H1 (cell line): ENCODE data around the gene AHNAK2. TPM values are rescaled to one million over a fixed set of nuclear protein-coding genes. Genes with fewer than 3 reads are reported as not detected.

Source experiments
- CTCF ChIA-PET: fragments of 300-600 bp; sonication (Branson Sonifier 250); formaldehyde crosslinking; loops from one replicate; lab custom pipeline; 2021; ENCODE audit not compliant: partially characterized antibody; lab: Charles Lee
- POLR2A ChIA-PET: fragments of 300-600 bp; sonication (Branson Sonifier 250); formaldehyde crosslinking; loops from one replicate; lab custom pipeline; 2021; ENCODE audit warnings: inconsistent platforms; ENCODE audit not compliant: partially characterized antibody; lab: Charles Lee
- DNase-seq, 2 experiments: peaks; one replicate each; pipeline versions ENCODE4 v3.0.0 to v3.0.0-alpha.2; 2010 to 2022; ENCODE audit warnings: low spot score in 2 of 2, low read depth in 1 of 2, mixed read lengths in 1 of 2
- FAIRE-seq: peaks from 2 replicates; lab custom pipeline; 2011; peaks lifted over from hg19 to GRCh38; lab: Jason Lieb, UNC
- H2AFZ ChIP-seq: 2 replicates; pipeline ENCODE4 v1.8.1; 2012; ENCODE audit warnings: low read length, inconsistent platforms
- H2AK5ac ChIP-seq: 2 replicates; pipeline ENCODE4 v1.6.1; 2013; ENCODE audit warnings: low read depth, low read length
- H2BK120ac ChIP-seq: replicated peaks from 2 replicates; pipeline ENCODE3; 2013; ENCODE audit warnings: low read depth, low read length, inconsistent platforms
- H2BK12ac ChIP-seq: 2 replicates; pipeline ENCODE4 v1.6.1; 2013; ENCODE audit warnings: low read depth, low read length
- H2BK15ac ChIP-seq: 2 replicates; pipeline ENCODE4 v1.6.1; 2013; ENCODE audit warnings: low read length
- H2BK20ac ChIP-seq: 2 replicates; pipeline ENCODE4 v1.6.1; 2013; ENCODE audit warnings: low read length
- H2BK5ac ChIP-seq: 2 replicates; pipeline ENCODE4 v1.6.1; 2013; ENCODE audit warnings: low read depth, low read length
- H3K14ac ChIP-seq: 2 replicates; pipeline ENCODE4 v1.6.1; 2013; ENCODE audit warnings: inconsistent platforms; ENCODE audit not compliant: insufficient read length
- H3K18ac ChIP-seq: 2 replicates; pipeline ENCODE4 v1.6.1; 2013; ENCODE audit warnings: low read length; ENCODE audit errors: extremely low read depth
- H3K23ac ChIP-seq: 2 replicates; pipeline ENCODE4 v1.6.1; 2013; ENCODE audit warnings: inconsistent platforms; ENCODE audit not compliant: insufficient read length
- H3K23me2 ChIP-seq: 2 replicates; pipeline ENCODE4 v1.6.1; 2013; ENCODE audit warnings: low read depth, low read length
- H3K27ac ChIP-seq: 2 replicates; pipeline ENCODE4 v1.6.1; 2011; ENCODE audit warnings: low read depth, low read length, inconsistent platforms
- H3K27me3 ChIP-seq, 4 experiments: replicated peaks in 1 of 4; 1 replicate in 1 of 4; 2 replicates in 3 of 4; pipeline versions ENCODE4 v1.6.1 to v1.8.1; 2011 to 2013; ENCODE audit warnings: low read length in 3 of 4, mild to moderate bottlenecking in 3 of 4, inconsistent platforms in 2 of 4, mixed read lengths in 2 of 4, moderate library complexity in 1 of 4; ENCODE audit not compliant: control insufficient read depth in 3 of 4, insufficient read depth in 3 of 4; ENCODE audit errors: extremely low read depth in 1 of 4
- H3K36me3 ChIP-seq, 4 experiments: 2 replicates each; pipeline versions ENCODE4 v1.6.1 to v1.8.1; 2011 to 2013; ENCODE audit warnings: mild to moderate bottlenecking in 4 of 4, low read length in 3 of 4, moderate library complexity in 2 of 4, control low read depth in 1 of 4, inconsistent platforms in 1 of 4; ENCODE audit not compliant: insufficient read depth in 4 of 4, control insufficient read depth in 2 of 4
- H3K4ac ChIP-seq: replicated peaks from 2 replicates; pipeline ENCODE3; 2013; ENCODE audit warnings: low read length, low read depth, mixed read lengths, inconsistent platforms; ENCODE audit not compliant: insufficient read length
- H3K4me1 ChIP-seq, 4 experiments: replicated peaks in 1 of 4; 1 replicate in 1 of 4; 2 replicates in 3 of 4; pipeline versions ENCODE4 v1.6.1 to v1.8.1; 2011 to 2013; ENCODE audit warnings: low read length in 3 of 4, inconsistent platforms in 2 of 4, mixed read lengths in 1 of 4; ENCODE audit not compliant: insufficient read depth in 4 of 4, control insufficient read depth in 3 of 4
- H3K4me2 ChIP-seq, 2 experiments: 2 replicates each; pipeline versions ENCODE4 v1.6.1 to v1.8.1; 2011 to 2013; ENCODE audit warnings: low read depth in 2 of 2, low read length in 2 of 2, control low read depth in 1 of 2, inconsistent platforms in 1 of 2, mild to moderate bottlenecking in 1 of 2; ENCODE audit not compliant: insufficient read depth in 1 of 2
- H3K4me3 ChIP-seq, 4 experiments: fragments of 200-600, 300-600 bp in 1 of 4; sonication (generic), shearing (Covaris generic), sonication (Bioruptor Twin) in 1 of 4; 2 replicates each; pipeline versions ENCODE4 v1.5.1 to v1.8.1; 2011 to 2016; ENCODE audit warnings: low read length in 4 of 4, low read depth in 3 of 4, control low read depth in 2 of 4, inconsistent platforms in 2 of 4, mild to moderate bottlenecking in 2 of 4, mixed read lengths in 1 of 4, moderate library complexity in 1 of 4; ENCODE audit not compliant: insufficient read depth in 2 of 4; ENCODE audit errors: extremely low read depth in 1 of 4
- H3K56ac ChIP-seq: replicated peaks from 2 replicates; pipeline ENCODE3; 2013; ENCODE audit warnings: low read depth, mild to moderate bottlenecking, mixed read lengths, low read length, inconsistent platforms; ENCODE audit not compliant: insufficient read length
- H3K79me1 ChIP-seq: 2 replicates; pipeline ENCODE4 v1.6.1; 2013; ENCODE audit warnings: low read depth, low read length, control low read depth
- H3K79me2 ChIP-seq, 2 experiments: 2 replicates each; pipeline versions ENCODE4 v1.6.1 to v1.8.1; 2012 to 2013; ENCODE audit warnings: low read length in 2 of 2, mild to moderate bottlenecking in 2 of 2, inconsistent platforms in 1 of 2; ENCODE audit not compliant: insufficient read depth in 2 of 2, control insufficient read depth in 1 of 2
- H3K9ac ChIP-seq, 4 experiments: replicated peaks in 1 of 4; 1 replicate in 1 of 4; 2 replicates in 3 of 4; pipeline versions ENCODE4 v1.6.1 to v1.8.1; 2011 to 2013; ENCODE audit warnings: low read depth in 3 of 4, low read length in 3 of 4, control low read depth in 2 of 4, mild to moderate bottlenecking in 2 of 4, moderate library complexity in 2 of 4, inconsistent platforms in 1 of 4; ENCODE audit errors: extremely low read depth in 1 of 4
- H3K9me3 ChIP-seq, 2 experiments: 2 replicates each; pipeline versions ENCODE4 v1.6.1 to v1.8.1; 2012 to 2013; ENCODE audit warnings: mild to moderate bottlenecking in 2 of 2, moderate library complexity in 2 of 2, control low read depth in 1 of 2, inconsistent platforms in 1 of 2, low read depth in 1 of 2, low read length in 1 of 2, mixed read lengths in 1 of 2; ENCODE audit not compliant: insufficient read depth in 2 of 2
- H4K20me1 ChIP-seq, 2 experiments: replicated peaks in 1 of 2; 2 replicates each; pipeline versions ENCODE3 to v1.8.1; 2011 to 2013; ENCODE audit warnings: inconsistent platforms in 2 of 2, low read length in 2 of 2, mild to moderate bottlenecking in 1 of 2; ENCODE audit not compliant: insufficient read depth in 2 of 2, control insufficient read depth in 1 of 2
- H4K5ac ChIP-seq: 2 replicates; pipeline ENCODE4 v1.6.1; 2013; ENCODE audit warnings: low read length, low read depth, mixed read lengths, inconsistent platforms; ENCODE audit not compliant: insufficient read length
- H4K8ac ChIP-seq: 2 replicates; pipeline ENCODE4 v1.8.0; 2013; ENCODE audit warnings: mild to moderate bottlenecking, moderate library complexity, low read length, inconsistent platforms; ENCODE audit not compliant: insufficient read depth; ENCODE audit errors: extremely low read depth
- H4K91ac ChIP-seq: replicated peaks from 2 replicates; pipeline ENCODE3; 2013; ENCODE audit warnings: low read length, mixed read lengths, inconsistent platforms; ENCODE audit not compliant: insufficient read length
- BCL11A ChIP-seq, 2 experiments: IDR thresholded peaks; one replicate each; pipeline ENCODE4 v1.6.1; 2011; ENCODE audit warnings: low read depth in 2 of 2, low read length in 2 of 2, mild to moderate bottlenecking in 2 of 2
- CREB1 ChIP-seq: IDR thresholded peaks from 2 replicates; pipeline ENCODE4 v1.6.1; 2012; ENCODE audit warnings: inconsistent platforms
- CTBP2 ChIP-seq: IDR thresholded peaks from 2 replicates; pipeline ENCODE4 v1.7.0; 2011; ENCODE audit warnings: borderline replicate concordance, mild to moderate bottlenecking, moderate library complexity, mixed read lengths, low read length; ENCODE audit not compliant: insufficient read depth, insufficient read length
- RXRA ChIP-seq: IDR thresholded peaks from 2 replicates; pipeline ENCODE4 v1.6.1; 2011; ENCODE audit warnings: low read depth, mild to moderate bottlenecking, low read length, moderate library complexity; ENCODE audit not compliant: insufficient read depth
- TEAD4 ChIP-seq: IDR thresholded peaks from 2 replicates; pipeline ENCODE4 v1.6.1; 2012; ENCODE audit warnings: low read depth, low read length, inconsistent platforms, mixed read lengths
- YY1 ChIP-seq: IDR thresholded peaks from 2 replicates; pipeline ENCODE4 v1.6.1; 2011; ENCODE audit warnings: low read depth, mild to moderate bottlenecking, low read length
- WGBS, 2 experiments: shearing (Covaris generic) in 1 of 2; methylation state at CpG; one replicate each; pipeline versions ENCODE4 v1.1.6 to v1.1.7; 2013 to 2015; ENCODE audit warnings: low lambda C conversion rate in 2 of 2, mixed read lengths in 2 of 2, inconsistent platforms in 1 of 2, low coverage in 1 of 2, missing lambda C conversion rate in 1 of 2; ENCODE audit not compliant: insufficient replicate concordance in 2 of 2, insufficient coverage in 1 of 2, insufficient read length in 1 of 2; ENCODE audit errors: extremely low coverage in 1 of 2, missing lambda C conversion rate in 1 of 2; 5-methylcytosine and 5-hydroxymethylcytosine counted together
- polyA plus RNA-seq, 7 experiments: library from polyadenylated mRNA; depleted of rRNA in 3 of 7; stranded (reverse) in 5 of 7; unstranded in 2 of 7; fragments of >200 nt in 5 of 7; fragments of 200-250 nt in 2 of 7; gene quantifications; 1 replicate in 5 of 7; 2 replicates in 1 of 7; 4 replicates in 1 of 7; pipeline versions ENCODE4 v1.2.1 to v1.2.3, GENCODE V29; 2011 to 2013; ENCODE audit warnings: missing spikeins in 2 of 7, mixed read lengths in 2 of 7
- total RNA-seq: library from RNA; stranded (reverse); fragmentation: NEBNext Ultra II Directional; extraction: Animal tissue kit (Norgen Biotek cat#: 25700); gene quantifications from 2 replicates; pipeline ENCODE4 v1.2.1, GENCODE V29; 2021
- TF ChIP-seq, protein P1 (sequence below), 3 experiments: IDR thresholded peaks; 1 replicate in 2 of 3; 2 replicates in 1 of 3; pipeline versions ENCODE4 v1.5.1 to v1.6.1; 2011; ENCODE audit warnings: low read length in 3 of 3, mild to moderate bottlenecking in 3 of 3, inconsistent platforms in 2 of 3, low read depth in 1 of 3, moderate library complexity in 1 of 3; ENCODE audit not compliant: insufficient read depth in 1 of 3; ENCODE audit errors: control extremely low read depth in 1 of 3
- TF ChIP-seq, protein P2 (sequence below): IDR thresholded peaks from 2 replicates; pipeline ENCODE4 v1.6.1; 2012; ENCODE audit warnings: inconsistent platforms

Gene AHNAK2
- total and polyA plus RNA-seq, 2 of the 8 experiments (the other 6 are each of a cell fraction or from before 2014, with no cell fraction given), result 0.95 to 2.0 TPM

DNA sequence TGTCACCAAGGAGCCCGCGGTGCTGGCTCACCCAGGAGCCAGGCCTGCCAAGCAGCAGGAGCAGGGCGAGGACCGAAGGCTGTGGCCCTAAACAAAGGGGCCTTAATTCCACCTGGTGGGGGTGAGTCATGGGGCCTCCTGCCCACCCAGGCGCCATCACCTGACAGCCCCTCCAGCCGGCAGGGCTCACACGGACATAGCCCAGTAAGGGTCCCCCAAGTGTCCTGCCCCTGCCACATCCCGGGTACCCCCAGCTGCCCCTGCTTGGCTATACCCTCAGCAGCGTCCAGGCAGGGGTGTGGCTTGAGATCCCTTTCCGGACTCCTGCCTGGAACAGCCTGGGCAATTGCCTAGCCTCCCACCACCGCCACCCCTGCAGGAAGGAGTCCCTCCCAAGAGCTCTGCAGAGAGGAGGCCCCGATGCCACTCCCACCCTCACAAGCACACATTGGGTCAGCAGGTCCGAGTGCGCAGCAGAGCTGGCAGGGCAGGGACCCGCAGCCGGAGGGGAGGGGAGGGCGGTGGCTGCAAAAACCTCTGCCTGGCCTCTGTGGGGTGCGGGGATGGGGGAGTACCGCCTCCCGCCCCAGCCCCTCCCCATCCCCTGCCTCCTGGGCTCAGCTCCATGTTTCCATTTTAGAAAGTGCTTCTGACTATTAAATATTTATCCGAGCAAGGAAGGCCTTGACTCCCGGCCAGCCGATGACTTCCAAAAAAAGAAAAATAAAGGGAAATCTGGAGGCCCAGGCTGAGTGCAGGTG lies 4.6 kb downstream of the AHNAK2 start:
- no peaks in the 10 kb centered on the region for H3K36me3 ChIP-seq
- TF ChIP-seq TEAD4, result no peak
- no peak for TF ChIP-seq YY1
- TF ChIP-seq CREB1, result no peak
- TF ChIP-seq, protein P1, sequence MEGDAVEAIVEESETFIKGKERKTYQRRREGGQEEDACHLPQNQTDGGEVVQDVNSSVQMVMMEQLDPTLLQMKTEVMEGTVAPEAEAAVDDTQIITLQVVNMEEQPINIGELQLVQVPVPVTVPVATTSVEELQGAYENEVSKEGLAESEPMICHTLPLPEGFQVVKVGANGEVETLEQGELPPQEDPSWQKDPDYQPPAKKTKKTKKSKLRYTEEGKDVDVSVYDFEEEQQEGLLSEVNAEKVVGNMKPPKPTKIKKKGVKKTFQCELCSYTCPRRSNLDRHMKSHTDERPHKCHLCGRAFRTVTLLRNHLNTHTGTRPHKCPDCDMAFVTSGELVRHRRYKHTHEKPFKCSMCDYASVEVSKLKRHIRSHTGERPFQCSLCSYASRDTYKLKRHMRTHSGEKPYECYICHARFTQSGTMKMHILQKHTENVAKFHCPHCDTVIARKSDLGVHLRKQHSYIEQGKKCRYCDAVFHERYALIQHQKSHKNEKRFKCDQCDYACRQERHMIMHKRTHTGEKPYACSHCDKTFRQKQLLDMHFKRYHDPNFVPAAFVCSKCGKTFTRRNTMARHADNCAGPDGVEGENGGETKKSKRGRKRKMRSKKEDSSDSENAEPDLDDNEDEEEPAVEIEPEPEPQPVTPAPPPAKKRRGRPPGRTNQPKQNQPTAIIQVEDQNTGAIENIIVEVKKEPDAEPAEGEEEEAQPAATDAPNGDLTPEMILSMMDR (IDR thresholded peaks at IDR 0.05; ENCODE audit: control extremely low read depth in 1 of 3, insufficient read depth in 1 of 3, low read depth in 1 of 3, low read length in 3 of 3), result no peak
- no peak for TF ChIP-seq RXRA
- TF ChIP-seq CTBP2, result no peak
- TF ChIP-seq, protein P2, sequence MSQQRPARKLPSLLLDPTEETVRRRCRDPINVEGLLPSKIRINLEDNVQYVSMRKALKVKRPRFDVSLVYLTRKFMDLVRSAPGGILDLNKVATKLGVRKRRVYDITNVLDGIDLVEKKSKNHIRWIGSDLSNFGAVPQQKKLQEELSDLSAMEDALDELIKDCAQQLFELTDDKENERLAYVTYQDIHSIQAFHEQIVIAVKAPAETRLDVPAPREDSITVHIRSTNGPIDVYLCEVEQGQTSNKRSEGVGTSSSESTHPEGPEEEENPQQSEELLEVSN, result no peak
- TF ChIP-seq BCL11A (IDR thresholded peaks at IDR 0.05; ENCODE audit: low read depth in 2 of 2, low read length in 2 of 2), result no peak

More for the DNA sequence above, 4.6 kb downstream of the AHNAK2 start:
- Histone ChIP-seq H3K79me1 (no peaks in the 10 kb centered on the region), H3K14ac (no peak overlapping the region), H3K9me3 (no peaks in the 10 kb centered on the region), H2BK15ac (no peak overlapping the region), H2AK5ac (no peak overlapping the region), H3K27me3 (peaks cover 15 to 20% (median 18%) of the 10 kb centered on the region in 4 experiments), H2BK12ac (peak overlapping the region; percentile 50; the same call in 1 of the 2 replicates), H3K56ac (no peak overlapping the region), H3K23ac (no peak overlapping the region), H4K91ac (no peak overlapping the region), H2BK120ac (no peak overlapping the region), H3K4me2 (no peak overlapping the region), H3K9ac (no peak overlapping the region), H4K8ac (no peak overlapping the region), H3K27ac (no peak overlapping the region), H3K79me2 (no peaks in the 10 kb centered on the region), H3K4me3 (no peak overlapping the region), H3K4me1 (peaks cover 0 to 14% (median 7%) of the 10 kb centered on the region in 4 experiments; a peak in 5 of 7 replicates), H3K4ac (no peak overlapping the region), H2AFZ (no peak overlapping the region), H2BK20ac (no peak overlapping the region), H3K18ac (no peak overlapping the region), H3K23me2 (peaks cover 7% of the 10 kb centered on the region; the same call in 1 of the 2 replicates), H2BK5ac (no peak overlapping the region), H4K5ac (no peak overlapping the region), H4K20me1 (peaks cover 4 to 5% of the 10 kb centered on the region in 2 experiments)
- FAIRE-seq (no peak), DNase-seq (peak in 1 of 2 experiments; percentile 57)
- ChIA-PET POLR2A (no interaction called here), CTCF (interaction anchor here (0.7 to 11.5 kb wide), 13 partner anchors 35 to 108 kb away, joined by 3 to 161 read pairs (median 4); no protein-coding TSS in a partner anchor)
- WGBS, 2 experiments, result 75% methylated on average over 18 of the region's 23 CpGs; no CpG with 5 or more reads in 1 of the 2 experiments
